ENCODE measurements around the gene GRIA2.

The GRIA2 gene

DNA sequence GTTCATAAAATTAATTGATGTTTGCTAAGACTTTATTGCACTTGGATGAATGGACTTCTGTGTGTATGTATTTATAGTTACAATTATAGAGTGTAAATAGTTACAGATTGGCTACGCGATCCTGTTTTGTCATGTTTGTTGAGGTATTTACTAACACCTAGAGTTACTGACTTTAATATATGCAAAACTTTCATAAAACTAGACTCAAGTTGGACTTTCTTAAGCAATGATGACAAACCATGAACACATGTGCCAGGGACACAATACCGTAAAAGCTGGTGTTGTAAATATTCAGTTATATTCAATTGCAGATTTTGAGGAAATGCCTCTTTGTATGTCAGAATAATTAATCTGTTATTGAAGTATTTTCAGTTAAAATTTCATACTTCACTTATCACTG lies 6.1 kb downstream of the GRIA2 start:
- H3K4me1 ChIP-seq (ENCODE audit: low read length) = no peaks in the 10 kb centered on the region
- H3K27ac ChIP-seq (ENCODE audit: low read length) = no peak overlapping the region
- no peak overlapping the region for H3K4me2 ChIP-seq (ENCODE audit: low read depth, low read length)
- H3F3A ChIP-seq (ENCODE audit: insufficient read depth, low read length) = no peaks in the 10 kb centered on the region
- TF ChIP-seq EZH2 (optimal IDR thresholded peaks at IDR 0.05; ENCODE audit: low read depth, low read length) = no peak
- no peak for TF ChIP-seq CTCF (IDR thresholded peaks at IDR 0.05; ENCODE audit: low read length)
- no peak for TF ChIP-seq EZH2phosphoT487 (IDR thresholded peaks at IDR 0.05; ENCODE audit: low read length)
- no peaks in the 10 kb centered on the region for H3K79me2 ChIP-seq (ENCODE audit: low read length)
- no peak overlapping the region for H2AFZ ChIP-seq (ENCODE audit: low read length)
- no peaks in the 10 kb centered on the region for H3K9me2 ChIP-seq (replicated peaks; ENCODE audit: insufficient read depth, low read length)
- DNase-seq = no peak
- no peaks in the 10 kb centered on the region for H3K9me3 ChIP-seq (replicated peaks; ENCODE audit: insufficient read depth, low read length)
- H3K9ac ChIP-seq (ENCODE audit: low read length) = no peak overlapping the region
- no peaks in the 10 kb centered on the region for H3K36me3 ChIP-seq (replicated peaks; ENCODE audit: insufficient read depth, low read length)
- no peak overlapping the region for H3K4me3 ChIP-seq (ENCODE audit: low read length)
- H3K27me3 ChIP-seq (replicated peaks; ENCODE audit: insufficient read depth, low read length) = no peaks in the 10 kb centered on the region
- no peaks in the 10 kb centered on the region; the same call in 1 of the 2 replicates for H4K20me1 ChIP-seq (ENCODE audit: insufficient read depth, low read length)

- no peak for DNase-seq
- Histone ChIP-seq H2AFZ (ENCODE audit: low read length) (no peak overlapping the region), H3K27ac (ENCODE audit: low read length) (no peak overlapping the region), H3K79me2 (ENCODE audit: low read length) (no peaks in the 10 kb centered on the region), H3K4me2 (ENCODE audit: low read depth, low read length) (no peak overlapping the region), H4K20me1 (ENCODE audit: insufficient read depth, low read length) (no peaks in the 10 kb centered on the region; the same call in 1 of the 2 replicates), H3K9me2 (replicated peaks; ENCODE audit: insufficient read depth, low read length) (no peaks in the 10 kb centered on the region), H3F3A (ENCODE audit: insufficient read depth, low read length) (no peaks in the 10 kb centered on the region), H3K27me3 (replicated peaks; ENCODE audit: insufficient read depth, low read length) (no peaks in the 10 kb centered on the region), H3K9ac (ENCODE audit: low read length) (no peak overlapping the region), H3K4me3 (ENCODE audit: low read length) (no peak overlapping the region), H3K4me1 (ENCODE audit: low read length) (no peaks in the 10 kb centered on the region), H3K36me3 (replicated peaks; ENCODE audit: insufficient read depth, low read length) (no peaks in the 10 kb centered on the region), H3K9me3 (replicated peaks; ENCODE audit: insufficient read depth, low read length) (no peaks in the 10 kb centered on the region)
- TF ChIP-seq EZH2phosphoT487 (IDR thresholded peaks at IDR 0.05; ENCODE audit: low read length) (no peak), EZH2 (optimal IDR thresholded peaks at IDR 0.05; ENCODE audit: low read depth, low read length) (no peak), CTCF (IDR thresholded peaks at IDR 0.05; ENCODE audit: low read length) (no peak)
Measured at GRCh38 chr4:157231525-157231924, 11.0 kb downstream of the GRIA2 start.

- Histone ChIP-seq H3K27ac (ENCODE audit: low read length) (no peak overlapping the region), H3K79me2 (ENCODE audit: low read length) (no peaks in the 10 kb centered on the region), H2AFZ (ENCODE audit: low read length) (no peak overlapping the region)
Measured at GRCh38 chr4:157242871-157243270, 22.3 kb downstream of the GRIA2 start.

More at GRCh38 chr4:157242871-157243270, 22.3 kb downstream of the GRIA2 start:
- Histone ChIP-seq H3K36me3 (replicated peaks; ENCODE audit: insufficient read depth, low read length) (no peaks in the 10 kb centered on the region), H4K20me1 (ENCODE audit: insufficient read depth, low read length) (no peaks in the 10 kb centered on the region), H3F3A (ENCODE audit: insufficient read depth, low read length) (no peaks in the 10 kb centered on the region), H3K9ac (ENCODE audit: low read length) (no peak overlapping the region), H3K9me3 (replicated peaks; ENCODE audit: insufficient read depth, low read length) (no peaks in the 10 kb centered on the region), H3K4me3 (ENCODE audit: low read length) (no peak overlapping the region), H3K4me2 (ENCODE audit: low read depth, low read length) (no peak overlapping the region), H3K27me3 (replicated peaks; ENCODE audit: insufficient read depth, low read length) (no peaks in the 10 kb centered on the region), H3K9me2 (replicated peaks; ENCODE audit: insufficient read depth, low read length) (no peaks in the 10 kb centered on the region), H3K4me1 (ENCODE audit: low read length) (no peaks in the 10 kb centered on the region)
- TF ChIP-seq EZH2 (optimal IDR thresholded peaks at IDR 0.05; ENCODE audit: low read depth, low read length) (no peak), EZH2phosphoT487 (IDR thresholded peaks at IDR 0.05; ENCODE audit: low read length) (no peak), CTCF (IDR thresholded peaks at IDR 0.05; ENCODE audit: low read length) (no peak)
- DNase-seq = no peak

All from MM.1S (cell line).